OCI-M2 (cell line): ENCODE measurements around the gene MKS1.

Source experiments
- DNase-seq: peaks from one replicate; lab custom pipeline; 2025; ENCODE audit not compliant: unreplicated experiment; lab: John Stamatoyannopoulos, UW

The MKS1 gene

DNA sequence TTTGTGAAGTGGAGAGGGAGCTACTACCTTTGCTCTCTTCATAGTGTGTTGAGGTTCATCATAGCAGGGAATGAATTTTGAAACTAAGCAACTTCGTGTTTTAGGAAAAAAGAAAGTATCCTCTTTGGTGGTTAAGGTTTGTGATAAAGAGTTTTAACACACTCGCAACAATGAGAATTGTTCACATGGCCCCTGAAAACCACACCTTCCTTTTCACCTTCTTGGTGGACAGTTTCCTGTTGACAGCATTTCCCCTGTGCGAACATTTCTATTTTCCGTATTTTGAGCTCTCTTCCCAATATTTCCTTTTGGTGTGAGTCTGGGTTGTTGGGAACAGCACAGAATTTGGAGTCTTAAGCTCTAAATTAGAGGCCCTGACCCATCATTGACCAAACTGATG is 48.4 kb downstream of the MKS1 start:
- DNase-seq, result no peak

DNA sequence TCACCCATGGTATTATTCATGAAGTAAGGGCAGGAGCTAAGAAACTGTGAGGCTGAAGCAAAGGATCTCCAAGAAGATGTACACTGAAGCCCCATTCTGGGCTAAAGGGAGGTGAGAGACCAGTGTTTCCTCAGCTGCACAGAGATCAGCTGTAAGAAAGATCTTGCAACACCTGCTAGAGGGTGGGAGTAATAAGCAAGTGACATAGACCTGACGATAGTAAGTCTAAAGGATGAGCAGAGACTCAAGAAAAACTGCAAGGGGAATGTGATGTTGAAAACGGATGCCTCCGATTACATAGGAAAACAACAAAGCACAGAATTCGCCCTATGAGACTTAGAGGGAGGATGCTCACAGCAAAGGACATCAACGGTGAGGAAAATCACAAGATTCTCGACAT is 52.4 kb downstream of the MKS1 start, which contains the start of gene OR4D2:
TSS of gene OR4D2 (plus strand) at position 301 of the 400 bp plus-strand sequence. CDS start 2,674 bp downstream, outside the sequence.
- no peak for DNase-seq

DNA sequence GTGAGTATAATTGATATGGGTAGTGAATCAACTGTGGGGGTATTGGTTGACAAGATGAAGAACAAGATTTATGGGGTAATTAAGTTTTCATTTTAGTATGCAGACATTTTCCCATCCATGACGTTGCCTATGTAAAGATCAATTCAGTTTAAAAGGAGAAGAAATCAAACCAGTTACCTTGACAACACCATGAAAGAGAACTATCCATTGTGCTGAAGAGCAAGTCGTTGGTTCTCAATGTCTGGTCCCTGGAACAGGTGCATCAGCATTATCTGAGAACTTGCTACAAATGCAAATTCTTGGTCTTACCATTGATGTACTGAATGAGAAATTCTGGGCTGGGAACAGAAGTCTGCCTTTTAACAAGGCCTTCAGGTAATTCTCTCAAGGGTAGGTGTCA is 53.1 kb downstream of the MKS1 start:
- no peak for DNase-seq

DNA sequence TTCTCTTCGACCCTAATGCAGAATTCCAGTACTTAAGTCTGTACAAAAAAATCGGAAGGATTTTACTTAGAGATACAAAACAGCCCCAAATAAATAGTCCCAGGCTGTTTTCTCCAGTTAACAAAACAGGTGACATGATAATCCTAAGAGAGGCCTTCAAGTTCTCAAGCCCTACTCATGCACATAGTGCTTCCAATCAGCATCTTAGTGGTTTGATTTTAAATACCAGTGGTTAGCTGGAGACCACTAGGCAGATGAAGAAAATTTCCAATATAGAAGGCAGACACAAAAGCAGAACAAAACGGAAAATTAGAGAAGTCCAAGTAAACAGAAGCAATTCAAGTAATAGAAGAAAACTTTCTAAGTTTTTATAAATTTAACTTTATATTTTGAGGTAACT is 57.5 kb downstream of the MKS1 start:
- no peak for DNase-seq

DNA sequence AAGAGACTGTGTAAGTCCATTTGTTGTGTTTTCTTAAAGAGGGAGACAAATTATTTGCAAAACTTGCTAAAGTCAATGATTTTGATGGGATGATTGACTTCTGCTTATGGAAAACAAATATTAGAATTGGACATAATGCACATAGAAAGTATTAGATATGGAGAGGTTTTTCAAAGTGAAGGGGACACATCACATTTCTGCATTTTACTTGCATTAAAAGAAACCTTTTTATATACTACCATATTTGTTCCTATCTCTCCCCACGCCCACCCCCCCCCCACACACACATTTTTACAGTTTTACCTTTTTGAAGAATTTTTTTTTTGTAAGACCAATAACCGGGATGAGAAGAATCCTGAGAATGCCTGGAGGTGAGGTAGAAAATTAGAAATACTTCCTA is 60.9 kb downstream of the MKS1 start:
- DNase-seq, result no peak

DNA sequence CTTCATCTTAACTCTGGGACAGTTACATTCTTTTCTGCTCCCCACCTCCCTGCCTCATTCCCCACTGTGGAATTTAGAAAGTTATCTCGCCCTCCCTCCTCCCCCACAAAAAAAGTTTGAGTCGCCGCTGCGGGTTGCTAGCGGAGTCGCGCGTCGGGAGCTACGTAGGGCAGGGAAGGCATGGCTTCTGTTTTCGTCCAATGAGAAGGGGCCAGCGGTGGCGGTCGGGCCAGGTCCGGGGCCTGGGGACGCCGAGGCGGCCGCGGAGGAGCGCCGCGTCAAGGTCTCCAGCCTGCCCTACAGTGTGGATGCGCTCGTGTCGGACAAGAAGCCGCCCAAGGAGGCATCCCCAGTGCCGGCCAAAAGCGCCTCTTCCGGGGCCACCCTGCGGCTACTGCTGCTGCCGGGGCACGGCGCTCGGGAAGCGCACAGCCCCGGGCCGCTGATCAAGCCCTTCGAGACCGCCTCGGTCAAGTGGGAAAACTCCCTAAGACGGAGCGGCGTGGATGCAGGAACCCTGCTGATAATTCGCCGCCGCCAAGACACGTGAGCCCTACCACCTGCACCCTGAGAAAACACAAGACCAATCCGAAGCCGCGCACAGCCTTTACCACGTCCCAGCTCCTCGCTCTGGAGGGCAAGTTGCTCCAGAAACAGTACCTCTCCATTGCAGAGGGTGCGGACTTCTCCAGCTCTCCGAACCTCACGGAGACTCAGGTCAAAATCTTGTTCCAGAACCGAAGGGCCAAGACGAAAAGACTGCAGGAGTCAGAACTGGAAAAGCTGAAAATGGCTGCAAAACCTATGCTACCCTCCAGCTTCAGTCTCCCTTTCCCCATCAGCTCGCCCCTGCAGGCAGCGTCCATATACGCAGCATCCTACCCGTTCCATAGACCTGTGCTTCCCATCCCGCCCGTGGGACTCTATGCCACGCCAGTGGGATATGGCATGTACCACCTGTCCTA is 61.9 kb downstream of the MKS1 start:
- DNase-seq, result no peak
